HG03108 (cell line): Measurements from ENCODE around the gene FHOD1.

ENCODE experiments used
- ATAC-seq: cut with Tn5 transposase; IDR thresholded peaks from one replicate; pipeline ENCODE4 v1.9.1; 2021; ENCODE audit warnings: moderate library complexity; ENCODE audit not compliant: unreplicated experiment

The FHOD1 gene

DNA sequence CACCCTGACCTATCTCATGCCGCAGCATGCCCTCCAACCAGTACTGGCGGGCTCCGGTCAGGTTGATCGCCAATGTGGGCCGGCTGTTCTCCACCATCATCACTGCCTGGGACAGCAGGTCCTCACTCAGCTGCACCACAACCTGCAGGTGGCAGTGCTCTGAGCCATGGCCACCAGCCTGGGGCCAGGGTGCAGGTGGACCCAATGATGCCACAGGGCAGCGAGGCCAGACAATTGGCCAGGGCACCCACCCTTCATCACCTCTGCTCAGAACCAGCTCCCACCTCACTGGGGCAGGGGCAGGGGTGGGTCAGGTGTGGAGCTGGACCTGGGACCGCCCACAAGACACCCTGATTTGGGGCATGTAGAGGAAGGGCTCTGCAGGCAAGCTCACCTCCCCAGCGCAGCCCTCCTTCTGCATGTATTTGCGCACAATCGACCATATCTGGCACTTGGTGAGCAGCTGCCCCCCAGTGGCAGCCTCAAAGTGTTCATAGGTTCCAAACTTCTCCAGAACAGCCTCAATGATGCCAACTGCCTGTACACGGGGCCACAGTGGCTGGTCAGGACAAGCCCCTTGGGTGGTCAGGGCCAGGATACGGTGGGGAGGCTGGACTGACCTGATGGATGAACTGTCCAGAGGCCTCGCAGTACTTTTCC lies 67.7 kb downstream of the FHOD1 start:
- no peak for ATAC-seq
